K562 (cell line): ENCODE data around the gene MIER2. TPM values are rescaled to one million over a fixed set of nuclear protein-coding genes. Genes with fewer than 3 reads are reported as not detected.

Experiments used
- ATF7 ChIP-seq: fragments of 450-650 bp; IDR thresholded peaks from 2 replicates; pipeline ENCODE4 v1.7.1; 2014; ENCODE audit warnings: mild to moderate bottlenecking, moderate library complexity
- BRF2 ChIP-seq: IDR thresholded peaks from 3 replicates; pipeline ENCODE4 v1.6.1; 2011; ENCODE audit warnings: borderline replicate concordance, mild to moderate bottlenecking; ENCODE audit not compliant: insufficient read length, insufficient read depth
- CREB3L1 ChIP-seq: fragments of 450-650 bp; IDR thresholded peaks from 2 replicates; pipeline ENCODE4 v1.6.1; 2014; ENCODE audit warnings: low read depth, mild to moderate bottlenecking, moderate library complexity, borderline replicate concordance
- E2F6 ChIP-seq, 2 experiments: IDR thresholded peaks; 2 replicates each; pipeline ENCODE4 v1.6.1; 2011; ENCODE audit warnings: borderline replicate concordance in 1 of 2, control low read depth in 1 of 2, low read depth in 1 of 2, low read length in 1 of 2, mild to moderate bottlenecking in 1 of 2, mixed read lengths in 1 of 2, moderate library complexity in 1 of 2; ENCODE audit not compliant: insufficient read depth in 1 of 2, insufficient read length in 1 of 2, poor library complexity in 1 of 2, severe bottlenecking in 1 of 2; ENCODE audit errors: extremely low read depth in 1 of 2
- ETS1 ChIP-seq: conservative IDR thresholded peaks from 2 replicates; pipeline ENCODE4 v1.6.1; 2011; ENCODE audit warnings: low read depth, mild to moderate bottlenecking, low read length; ENCODE audit not compliant: control insufficient read depth
- HBP1 ChIP-seq: fragments of 450-650 bp; formaldehyde crosslinking; IDR thresholded peaks from 2 replicates; pipeline ENCODE4 v1.4.0; 2022; ENCODE audit warnings: missing genetic modification characterization
- HNRNPLL ChIP-seq: fragments of 200-400 bp; formaldehyde crosslinking; IDR thresholded peaks from 2 replicates; pipeline ENCODE4 v1.6.1; 2017; ENCODE audit warnings: low read length, low read depth, mild to moderate bottlenecking; ENCODE audit not compliant: poor library complexity, severe bottlenecking
- JUNB ChIP-seq: fragments of 450-650 bp; formaldehyde crosslinking; conservative IDR thresholded peaks from 2 replicates; pipeline ENCODE4 v1.4.0; 2020; ENCODE audit warnings: mild to moderate bottlenecking
- MED1 ChIP-seq: sonication (generic); formaldehyde crosslinking; IDR thresholded peaks from 2 replicates; pipeline ENCODE4 v1.8.1; 2023; ENCODE audit warnings: missing genetic modification reagents, borderline replicate concordance
- MEF2D ChIP-seq: conservative IDR thresholded peaks from 2 replicates; pipeline ENCODE4 v1.6.1; 2016; ENCODE audit warnings: low read depth, missing genetic modification characterization, missing compliant biosample characterization
- NFXL1 ChIP-seq: fragments of 450-650 bp; formaldehyde crosslinking; IDR thresholded peaks from 2 replicates; pipeline ENCODE4 v1.4.0; 2021; ENCODE audit warnings: mild to moderate bottlenecking
- PHTF2 ChIP-seq: fragments of 250-450 bp; sonication (Bioruptor Pico); IDR thresholded peaks from 2 replicates; pipeline ENCODE4 v1.5.0; 2021; ENCODE audit warnings: mild to moderate bottlenecking
- UBTF ChIP-seq, 2 experiments: IDR thresholded peaks; 2 replicates each; pipeline ENCODE4 v1.6.1; 2012; ENCODE audit warnings: improper control_type of control experiment in 2 of 2, low read depth in 2 of 2, low read length in 2 of 2, borderline replicate concordance in 1 of 2
- ZBTB43 ChIP-seq: sonication (generic); formaldehyde crosslinking; IDR thresholded peaks from 2 replicates; pipeline ENCODE4 v1.8.0; 2023; ENCODE audit warnings: mild to moderate bottlenecking, missing genetic modification reagents
- ZNF551 ChIP-seq: fragments of 250-450 bp; sonication (Bioruptor Pico); IDR thresholded peaks from 2 replicates; pipeline ENCODE4 v1.5.0; 2021; ENCODE audit warnings: mild to moderate bottlenecking, moderate library complexity
- polyA plus RNA-seq, 8 experiments: library from polyadenylated mRNA; depleted of rRNA in 4 of 8; stranded (reverse) in 5 of 8; unstranded in 3 of 8; fragments of >200 nt; fragmentation: Nextera tagmentation in 2 of 8; fragmentation: Illumina TruSeq in 1 of 8; extraction: Ambion mirVana in 2 of 8; extraction: Trizol in 1 of 8; gene quantifications; 2 replicates each; pipeline versions ENCODE4 v1.2.1 to v1.2.3, GENCODE V29; 2011 to 2014; ENCODE audit warnings: inconsistent platforms in 1 of 8, missing spikeins in 1 of 8
- total RNA-seq, 7 experiments: library from RNA; depleted of rRNA in 6 of 7; stranded (reverse); fragments of >200 nt in 6 of 7; fragmentation: Illumina TruSeq in 2 of 7; extraction: Trizol in 2 of 7; gene quantifications; 2 replicates each; pipeline versions ENCODE4 v1.2.1 to v1.2.3, GENCODE V29; 2011 to 2021; ENCODE audit warnings: low replicate concordance in 1 of 7

The MIER2 gene
- total and polyA plus RNA-seq, 9 of the 15 experiments (the other 6 are each of a cell fraction or from before 2014, with no cell fraction given), result 0.46 to 34.7 (median 15.6) TPM

- no peak for TF ChIP-seq UBTF (IDR thresholded peaks at IDR 0.05; ENCODE audit: borderline replicate concordance in 1 of 2, low read depth in 2 of 2, low read length in 2 of 2)
- TF ChIP-seq HBP1 (CRISPR knock-in tag), result peak; percentile 49; the same call in 1 of the 2 replicates
- TF ChIP-seq NFXL1 (CRISPR knock-in tag), result no peak
- TF ChIP-seq MED1 (CRISPR knock-in tag), result no peak
- TF ChIP-seq E2F6 (IDR thresholded peaks at IDR 0.05; ENCODE audit: borderline replicate concordance in 1 of 2, extremely low read depth in 1 of 2, insufficient read depth in 1 of 2, insufficient read length in 1 of 2, low read depth in 1 of 2, low read length in 1 of 2, poor library complexity in 1 of 2, severe bottlenecking in 1 of 2), result peak in 1 of 2 experiments; percentile 47
- TF ChIP-seq ZBTB43 (CRISPR knock-in tag), result no peak
- TF ChIP-seq ZNF551, result no peak
- no peak for TF ChIP-seq HNRNPLL
- TF ChIP-seq CREB3L1, result peak; percentile 39; the same call in 1 of the 2 replicates
- no peak for TF ChIP-seq MEF2D (tag)
- TF ChIP-seq JUNB (CRISPR knock-in tag), result no peak
- no peak for TF ChIP-seq ATF7
- TF ChIP-seq BRF2, result no peak
- TF ChIP-seq ETS1, result no peak; the same call in 1 of the 2 replicates
- no peak for TF ChIP-seq PHTF2 (CRISPR knock-in tag)
These were observed 1.1 kb downstream of the MIER2 start (continued) for GRCh38 chr19:343451-343931.
